NCI-H1105 (cell line): ENCODE measurements around the gene HOXB3.

Experiments
- DNase-seq: peaks from one replicate; lab custom pipeline; 2025; lab: John Stamatoyannopoulos, UW

HOXB3 gene

GRCh38 chr17:48556576-48557401, 33.3 kb downstream of the HOXB3 start:
- DNase-seq: no peak

GRCh38 chr17:48556229-48556575, 33.8 kb downstream of the HOXB3 start:
- no peak for DNase-seq

DNA sequence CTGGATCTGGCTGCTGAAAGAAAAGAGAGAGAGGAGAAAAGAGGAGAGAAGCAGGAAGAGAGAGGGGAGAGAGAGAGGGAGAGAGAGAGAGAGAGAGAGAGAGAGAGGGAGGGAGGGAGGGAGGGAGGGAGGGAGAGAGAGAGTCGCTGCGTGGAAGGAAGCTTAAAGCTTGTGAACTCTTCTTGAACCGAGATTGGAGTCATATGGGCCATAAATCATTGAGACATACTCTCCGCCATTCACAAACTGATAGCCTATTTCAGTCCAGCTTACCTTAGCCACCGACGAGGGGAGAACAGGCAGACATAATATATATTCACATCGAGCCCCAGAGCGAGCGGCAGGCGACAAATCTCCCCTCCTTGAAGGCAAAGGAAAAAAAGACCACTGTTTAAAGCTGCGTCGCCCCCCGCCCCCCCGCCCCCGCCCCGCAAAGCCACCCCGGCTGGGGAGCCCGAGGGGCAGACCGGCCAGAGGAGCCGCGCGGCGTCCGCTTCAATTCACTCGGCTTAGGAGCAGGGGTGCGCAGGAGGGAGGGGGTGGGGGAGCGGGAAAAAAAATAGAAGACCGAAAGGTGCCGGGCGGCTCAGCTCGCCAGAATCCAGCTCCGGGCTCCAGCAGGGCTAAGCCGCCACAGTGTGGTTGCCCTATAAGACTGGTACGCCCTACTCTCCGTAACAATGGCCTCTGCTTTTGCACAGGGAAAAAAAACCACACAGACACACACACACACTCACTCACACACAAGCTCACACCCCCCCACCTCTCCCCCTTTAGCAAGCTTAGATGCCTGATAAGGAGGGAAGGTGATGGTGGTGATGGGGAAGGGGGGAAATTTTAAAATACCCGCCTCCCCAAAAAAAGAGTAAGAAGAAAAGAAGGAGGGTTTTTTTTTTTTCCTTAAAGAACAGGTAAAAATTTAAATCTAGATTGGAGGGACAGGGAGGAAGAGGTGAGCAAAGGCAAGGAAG, 34.5 kb downstream of the HOXB3 start:
- peak; percentile 56 for DNase-seq

DNA sequence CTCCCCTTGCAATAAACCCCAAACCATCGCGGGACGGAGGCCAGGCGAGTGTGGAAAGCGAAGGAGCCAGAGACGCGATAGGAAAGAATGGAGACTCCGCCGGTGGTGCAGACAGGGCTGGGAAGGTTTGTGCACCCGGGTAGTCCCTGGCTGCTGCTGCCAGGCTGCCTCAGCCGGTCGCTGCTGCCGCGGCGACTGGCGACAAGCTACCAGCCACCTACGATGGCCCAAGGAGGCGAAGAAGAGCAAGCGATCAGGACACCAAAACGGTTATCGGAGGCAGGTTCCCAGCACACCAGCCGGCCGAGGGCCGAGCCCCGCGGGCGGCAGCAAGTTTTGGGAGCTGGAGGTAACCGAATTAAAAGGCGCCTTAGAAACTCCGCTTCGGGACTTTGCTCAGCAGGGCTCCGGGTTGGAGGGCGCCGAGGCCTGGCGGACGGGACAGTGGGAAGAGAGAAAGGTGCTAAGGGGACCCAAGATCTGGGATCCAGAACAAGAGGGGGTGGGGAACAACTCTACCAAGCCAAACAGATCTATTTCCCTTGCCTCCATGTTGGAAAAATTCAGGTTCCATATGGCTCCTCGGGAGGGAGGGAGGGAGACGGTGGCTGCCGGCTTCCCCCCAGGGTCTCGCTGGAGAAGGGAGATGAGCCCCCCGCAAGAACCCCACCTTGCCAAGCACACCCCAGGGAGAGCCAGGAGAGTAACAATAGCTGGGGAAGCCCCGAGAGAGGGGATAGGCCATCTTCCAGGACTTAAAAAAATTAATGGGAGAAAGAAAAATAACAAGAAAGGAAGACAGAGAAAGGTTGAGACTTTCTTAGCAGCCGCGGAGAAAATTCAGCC, 35.4 kb downstream of the HOXB3 start:
- no peak for DNase-seq

- no peak for DNase-seq
Observed at GRCh38 chr17:48553826-48554225, 36.2 kb downstream of the HOXB3 start.

DNA sequence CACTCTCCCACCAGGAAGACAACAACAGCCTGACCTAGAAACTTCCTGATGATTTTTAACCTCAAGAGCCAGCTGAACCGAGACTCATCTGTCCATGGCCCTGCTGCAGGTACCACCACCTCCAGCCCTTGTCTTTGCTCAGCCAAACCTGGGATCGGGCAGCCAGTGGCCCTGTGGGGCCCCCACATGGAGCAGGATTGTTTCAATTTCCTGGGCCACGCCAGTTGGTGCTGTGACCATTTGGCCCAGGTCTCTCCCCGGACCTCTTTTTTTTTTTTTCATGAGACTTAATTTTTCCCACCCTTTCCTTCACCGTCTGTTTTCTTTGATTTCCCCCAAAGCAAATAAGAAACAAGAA, 36.9 kb downstream of the HOXB3 start:
- DNase-seq: no peak

DNA sequence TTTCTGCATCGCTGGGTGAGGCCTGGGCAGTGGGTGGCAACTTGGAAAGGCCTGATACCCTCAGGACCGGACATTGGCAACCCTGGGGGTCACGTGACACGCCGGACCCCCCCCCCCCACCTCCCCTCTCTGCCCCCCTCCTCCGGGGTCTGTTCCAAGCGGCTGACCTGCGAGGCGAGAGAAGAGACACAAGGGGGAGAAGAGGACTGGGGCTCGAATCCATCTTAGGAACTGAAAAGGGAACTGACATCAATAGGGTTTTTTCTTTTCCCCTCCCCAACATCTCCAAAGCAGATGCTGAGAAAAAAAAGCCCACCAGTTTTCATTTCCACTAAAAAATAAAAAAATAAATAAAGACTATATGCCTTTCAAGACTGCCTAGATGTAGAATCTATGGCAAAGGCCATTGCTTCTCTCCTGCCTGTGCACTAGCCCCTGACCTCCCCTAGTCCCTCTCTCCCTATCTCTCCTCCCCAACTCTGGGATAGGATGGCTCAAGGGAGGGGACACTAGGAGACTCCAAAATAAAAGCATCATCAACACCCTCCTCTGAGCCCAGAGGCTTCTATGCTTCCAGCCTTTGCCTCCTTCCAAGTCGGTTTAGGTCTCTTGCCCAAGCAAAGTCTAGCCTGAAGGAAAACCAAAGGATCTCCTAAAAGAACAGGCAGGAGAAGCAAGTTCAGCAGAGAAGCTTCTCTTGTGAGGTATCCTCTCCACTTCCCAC, 37.4 kb downstream of the HOXB3 start:
- no peak for DNase-seq

DNA sequence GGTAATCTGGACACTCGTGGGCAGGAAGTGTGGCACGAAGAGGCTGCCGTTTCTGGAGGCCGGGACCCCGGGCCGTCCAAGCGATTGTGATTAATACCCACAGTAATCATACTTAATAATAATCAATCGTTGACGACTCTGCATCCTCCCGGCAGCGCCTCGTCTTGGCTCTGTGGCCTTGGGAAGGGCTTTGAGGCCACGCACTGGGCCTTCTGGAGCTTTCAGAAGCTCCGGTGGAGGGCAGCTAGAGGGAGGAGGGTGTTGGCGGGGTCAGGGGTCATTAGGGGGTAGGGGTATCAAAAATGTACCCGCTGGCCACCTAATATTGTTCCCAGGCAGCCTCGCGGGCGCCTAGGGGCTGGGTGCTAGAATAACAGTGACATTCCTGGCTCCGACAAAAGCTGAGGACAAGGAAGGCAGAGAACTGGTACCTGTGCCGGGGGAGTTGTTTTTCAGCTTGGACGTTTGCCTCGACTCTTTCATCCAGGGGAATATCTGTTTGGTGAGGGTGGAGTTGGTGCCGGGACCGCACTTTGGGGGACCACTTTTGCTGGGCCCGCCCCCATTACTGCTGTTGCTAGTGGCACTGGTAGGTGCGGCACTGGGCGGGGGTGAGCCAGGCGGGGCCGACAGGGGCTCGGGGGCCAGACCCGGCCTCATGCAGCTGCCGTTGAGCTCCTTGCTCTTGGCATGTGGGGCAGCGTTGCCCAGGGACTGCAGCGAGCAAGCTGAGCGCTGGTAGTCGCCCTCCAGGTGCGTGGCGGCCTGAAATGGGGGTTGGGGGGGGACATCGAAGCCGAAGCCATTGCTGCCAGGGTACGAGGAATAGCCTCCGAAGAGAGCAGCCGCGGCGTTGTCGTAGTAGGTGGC, 38.2 kb downstream of the HOXB3 start:
- no peak for DNase-seq

- no peak for DNase-seq
Observed at GRCh38 chr17:48551214-48551555, 38.9 kb downstream of the HOXB3 start.

DNA sequence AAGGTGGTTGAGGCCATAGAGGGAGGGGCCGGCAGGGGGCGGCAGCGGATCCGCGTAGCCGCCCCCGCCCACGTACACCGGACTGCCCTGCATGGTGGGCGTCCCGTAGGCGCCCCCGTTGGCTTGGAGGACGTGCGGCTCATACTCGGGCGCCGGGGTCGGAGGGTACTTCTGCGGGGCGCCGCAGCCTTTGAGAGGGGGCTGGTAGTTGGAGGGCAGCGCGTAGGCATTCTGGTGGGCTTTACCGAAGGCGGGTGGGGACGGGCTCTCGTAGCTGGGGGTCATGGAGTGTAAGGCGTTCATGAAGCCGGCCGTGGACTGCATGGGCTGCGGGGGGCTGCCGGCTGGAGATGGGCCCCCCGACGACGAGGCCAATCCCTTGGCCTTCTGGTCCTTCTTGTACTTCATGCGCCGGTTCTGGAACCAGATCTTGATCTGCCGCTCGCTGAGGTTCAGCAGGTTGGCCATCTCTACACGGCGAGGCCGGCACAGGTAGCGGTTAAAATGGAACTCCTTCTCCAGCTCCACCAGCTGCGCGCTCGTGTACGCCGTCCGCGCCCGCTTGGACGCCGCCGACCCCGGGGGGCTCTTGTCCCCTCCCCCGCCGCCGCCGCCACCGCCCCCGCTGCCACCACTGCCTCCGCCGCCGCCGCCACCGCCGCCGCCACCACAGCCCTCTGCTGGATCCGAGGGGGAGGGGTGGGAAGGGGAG, 39.4 kb downstream of the HOXB3 start:
- peak; percentile 38 for DNase-seq

GRCh38 chr17:48549914-48550501, 40.0 kb downstream of the HOXB3 start:
- no peak for DNase-seq

DNA sequence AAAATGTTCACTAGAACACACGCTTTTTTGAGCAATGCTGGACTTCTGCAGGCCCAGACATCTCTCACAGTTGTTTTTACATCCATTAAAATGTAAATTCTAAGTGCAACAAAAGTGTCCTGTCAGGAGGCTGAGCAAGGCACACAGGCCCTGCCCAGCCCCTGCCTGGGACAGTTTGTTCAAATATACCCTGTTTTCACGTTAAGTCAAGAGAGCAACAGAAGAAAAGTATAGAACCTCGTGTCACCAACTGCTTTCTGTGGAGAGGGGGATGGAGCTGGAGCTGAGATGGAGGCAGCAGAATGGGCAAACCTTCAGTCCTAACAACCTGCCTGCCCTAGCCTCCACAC, 40.8 kb downstream of the HOXB3 start:
- DNase-seq: no peak

DNA sequence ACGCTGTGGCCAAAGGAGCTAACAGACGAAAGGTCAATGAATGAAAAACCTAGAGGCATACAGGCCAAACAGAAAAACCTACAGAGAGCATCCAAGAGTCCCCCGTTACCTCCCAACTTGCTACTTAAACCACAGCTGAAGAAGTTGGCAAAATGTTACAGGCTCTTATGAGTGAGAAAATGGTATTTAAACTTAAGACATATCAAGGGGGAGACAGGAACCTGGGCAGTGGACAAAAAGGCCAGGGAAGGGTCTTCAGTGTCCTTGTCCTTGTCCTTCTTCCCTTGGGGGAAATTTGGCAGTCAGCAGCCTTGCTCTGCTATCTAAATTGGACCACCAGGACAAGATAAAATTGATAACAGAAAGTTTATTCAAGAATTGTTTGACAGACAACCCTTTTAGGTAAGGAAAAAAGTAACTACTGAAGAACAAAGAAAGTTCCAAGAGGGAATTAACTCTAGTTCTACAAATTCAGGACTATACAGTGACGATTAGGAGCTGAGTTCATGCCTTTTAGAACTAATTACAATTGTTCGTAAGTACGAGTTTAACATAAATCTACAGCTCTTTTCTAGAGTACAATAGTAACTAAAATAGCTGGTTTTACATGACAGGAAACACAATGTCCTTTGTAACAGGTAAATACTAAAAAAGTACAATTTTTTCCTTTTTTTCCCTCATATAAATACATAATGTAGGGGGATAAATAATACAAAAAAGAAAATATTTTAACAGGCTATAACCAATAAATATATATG, 41.3 kb downstream of the HOXB3 start:
- DNase-seq: no peak

DNA sequence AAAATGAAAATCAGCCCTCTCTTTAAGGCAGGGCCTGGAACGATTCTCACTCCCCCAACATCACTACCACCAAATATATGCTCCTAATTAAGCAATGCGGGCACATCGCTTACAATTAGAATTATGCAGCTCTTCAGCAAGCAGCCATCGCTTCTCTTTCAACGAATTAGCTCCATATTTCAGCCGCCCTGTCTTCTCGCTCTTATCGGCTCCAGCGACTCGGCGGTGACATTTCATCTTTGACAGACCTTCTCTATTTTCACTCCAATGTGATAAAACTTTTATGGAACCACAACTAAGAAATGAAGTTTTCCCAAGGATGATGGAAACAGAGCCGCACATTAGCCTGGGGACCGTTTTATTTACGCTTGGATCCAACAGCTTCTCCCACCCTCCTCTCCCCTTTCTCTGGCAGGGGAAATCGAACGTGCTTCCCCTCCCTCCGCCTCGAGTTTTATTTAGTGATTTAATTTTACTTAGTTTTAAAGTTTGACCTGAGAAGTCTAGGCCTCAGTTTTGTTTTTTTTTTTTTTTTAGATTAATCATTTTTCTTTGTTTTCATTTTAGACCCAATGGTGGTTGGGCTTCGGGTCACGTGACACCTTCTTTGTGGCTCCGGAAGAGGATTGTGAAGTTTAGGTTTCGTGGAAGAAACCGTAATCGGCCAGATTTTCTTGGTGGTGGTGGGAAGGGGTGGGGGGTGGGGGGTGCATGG, 42.1 kb downstream of the HOXB3 start:
- DNase-seq: peak; percentile 68

GRCh38 chr17:48546924-48547807, 42.9 kb downstream of the HOXB3 start:
- peak; percentile 36 for DNase-seq

DNA sequence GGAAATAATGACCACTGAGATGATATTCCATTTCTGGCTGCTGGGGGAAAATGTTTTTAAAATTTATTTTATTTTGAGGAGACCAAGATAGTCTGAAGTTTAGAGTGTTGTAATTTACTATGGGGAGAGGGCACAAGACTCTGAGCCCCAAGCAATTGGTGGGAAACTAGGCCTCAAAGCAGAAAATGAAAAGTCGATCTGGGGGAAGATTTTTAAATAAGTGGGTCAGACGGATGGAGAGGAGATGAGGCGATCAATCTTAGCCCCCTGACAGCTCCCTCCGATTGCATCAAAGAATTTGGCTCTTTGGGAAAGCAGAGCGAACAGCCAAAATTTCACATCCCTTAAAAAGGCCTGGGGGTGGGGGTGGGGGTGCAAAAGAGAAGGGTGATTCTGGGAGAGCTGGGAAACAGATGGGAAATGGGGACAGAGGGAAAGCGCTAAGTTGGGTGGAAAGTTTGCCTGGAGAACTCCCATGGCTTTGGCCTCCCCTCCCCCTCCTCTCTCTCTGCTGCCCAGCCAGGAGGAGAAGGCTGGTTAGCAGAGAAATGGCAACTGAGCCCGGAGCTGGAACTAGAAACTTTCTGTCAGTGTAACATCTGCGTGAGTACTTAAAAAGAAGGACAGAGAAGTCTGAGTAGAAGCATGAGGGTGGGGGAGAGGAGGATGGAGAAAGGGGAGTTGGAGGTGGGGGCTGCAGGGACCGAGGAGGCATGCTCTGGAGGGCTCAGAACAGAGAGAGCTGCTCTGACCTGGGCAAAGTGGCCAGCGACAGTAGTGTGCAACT, 43.7 kb downstream of the HOXB3 start:
- DNase-seq: no peak
